ENCODE measurements around the gene SUMF2.
"Not testable (repeated sequence)": the region's sequence is repeated elsewhere in the genome, so short reads cannot be mapped to it uniquely, and the experiment has no call there.

The SUMF2 gene

DNA sequence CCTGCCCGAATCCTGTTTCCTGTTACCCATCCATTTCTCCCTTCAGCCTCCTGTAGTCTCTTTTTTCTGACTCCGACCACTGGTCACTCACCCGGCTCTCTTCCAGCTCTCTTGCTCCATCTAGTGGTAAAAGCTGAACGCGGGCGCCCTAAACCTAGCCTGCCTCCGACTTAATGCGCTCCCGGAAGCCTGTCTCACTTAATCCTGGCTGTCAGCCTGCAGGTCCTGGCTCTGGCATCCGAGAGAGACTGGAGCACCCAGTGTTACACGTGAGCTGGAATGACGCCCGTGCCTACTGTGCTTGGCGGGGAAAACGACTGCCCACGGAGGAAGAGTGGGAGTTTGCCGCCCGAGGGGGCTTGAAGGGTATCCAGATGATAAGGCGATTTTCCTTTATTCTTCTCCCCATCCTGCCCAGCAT is 10.3 kb downstream of the SUMF2 start:
- Histone ChIP-seq H3K4me3 (ENCODE audit: insufficient read length, low read depth) (no peak overlapping the region), H3K9ac (ENCODE audit: insufficient read length, low read depth) (peak overlapping the region; percentile 44), H3K9me3 (ENCODE audit: insufficient read depth, low read length) (no peaks in the 10 kb centered on the region), H3K36me3 (ENCODE audit: insufficient read depth, insufficient read length, low read length) (peaks cover 64% of the 10 kb centered on the region), H3K4me1 (ENCODE audit: insufficient read depth, insufficient read length) (peaks cover 2% of the 10 kb centered on the region), H3K27me3 (ENCODE audit: insufficient read depth, insufficient read length) (no peaks in the 10 kb centered on the region)
- peak; percentile 84 for DNase-seq (ENCODE audit: low read depth, low spot score)
- TF ChIP-seq YY1 (IDR thresholded peaks at IDR 0.05; ENCODE audit: insufficient read depth, insufficient read length), result no peak
- no peak for TF ChIP-seq SUZ12 (IDR thresholded peaks at IDR 0.05; ENCODE audit: extremely low read depth, insufficient read depth, insufficient read length)
- no peak for TF ChIP-seq ZNF274 (IDR thresholded peaks at IDR 0.05; ENCODE audit: low read depth, low read length)

DNA sequence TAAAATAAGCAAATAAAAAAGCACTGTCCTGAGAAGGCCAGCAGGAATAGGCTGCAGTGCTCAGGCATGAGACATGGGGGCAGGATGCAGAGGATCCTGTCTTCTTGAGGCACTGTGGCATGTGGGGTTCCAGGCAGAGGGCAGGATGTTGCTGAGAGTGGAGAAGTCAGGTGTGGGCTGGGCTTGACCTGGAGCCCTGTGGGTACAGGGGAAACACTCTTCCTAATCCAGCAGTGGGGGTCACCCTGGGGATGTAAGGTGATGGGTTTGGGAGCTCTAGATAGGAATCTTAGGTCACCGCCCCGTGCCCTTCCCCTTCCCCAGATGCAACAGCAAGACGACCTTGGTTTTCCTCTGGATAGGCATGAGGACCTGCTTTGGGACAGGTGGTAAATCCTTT is 13.6 kb downstream of the SUMF2 start:
- Histone ChIP-seq H3K9me3 (ENCODE audit: insufficient read depth, low read length) (no peaks in the 10 kb centered on the region), H3K4me3 (ENCODE audit: insufficient read length, low read depth) (no peak overlapping the region), H3K4me1 (ENCODE audit: insufficient read depth, insufficient read length) (peaks cover 2% of the 10 kb centered on the region), H3K36me3 (ENCODE audit: insufficient read depth, insufficient read length, low read length) (peaks cover 72% of the 10 kb centered on the region), H3K9ac (ENCODE audit: insufficient read length, low read depth) (no peak overlapping the region), H3K27me3 (ENCODE audit: insufficient read depth, insufficient read length) (no peaks in the 10 kb centered on the region)
- TF ChIP-seq ZNF274 (IDR thresholded peaks at IDR 0.05; ENCODE audit: low read depth, low read length) (no peak), SUZ12 (IDR thresholded peaks at IDR 0.05; ENCODE audit: extremely low read depth, insufficient read depth, insufficient read length) (no peak), YY1 (IDR thresholded peaks at IDR 0.05; ENCODE audit: insufficient read depth, insufficient read length) (no peak)
- no peak for DNase-seq (ENCODE audit: low read depth, low spot score)

DNA sequence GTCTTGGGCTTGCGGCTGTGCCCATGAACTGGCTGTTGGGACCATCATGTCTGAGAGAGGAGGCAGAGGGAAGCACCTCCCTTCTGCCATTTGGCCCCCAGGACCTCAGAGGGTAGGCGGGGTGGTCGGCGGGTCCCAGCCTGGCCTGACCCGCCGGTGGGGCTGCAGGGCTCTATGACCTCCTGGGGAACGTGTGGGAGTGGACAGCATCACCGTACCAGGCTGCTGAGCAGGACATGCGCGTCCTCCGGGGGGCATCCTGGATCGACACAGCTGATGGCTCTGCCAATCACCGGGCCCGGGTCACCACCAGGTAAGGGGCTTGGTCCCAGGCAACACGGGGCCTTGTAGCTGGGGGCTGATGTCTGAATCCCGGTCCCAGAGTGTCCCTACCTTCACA is 14.1 kb downstream of the SUMF2 start:
- Histone ChIP-seq H3K9ac (ENCODE audit: insufficient read length, low read depth) (no peak overlapping the region), H3K36me3 (ENCODE audit: insufficient read depth, insufficient read length, low read length) (peaks cover 69% of the 10 kb centered on the region), H3K4me1 (ENCODE audit: insufficient read depth, insufficient read length) (peaks cover 2% of the 10 kb centered on the region), H3K4me3 (ENCODE audit: insufficient read length, low read depth) (no peak overlapping the region), H3K27me3 (ENCODE audit: insufficient read depth, insufficient read length) (no peaks in the 10 kb centered on the region), H3K9me3 (ENCODE audit: insufficient read depth, low read length) (no peaks in the 10 kb centered on the region)
- no peak for DNase-seq (ENCODE audit: low read depth, low spot score)
- TF ChIP-seq ZNF274 (IDR thresholded peaks at IDR 0.05; ENCODE audit: low read depth, low read length) (no peak), YY1 (IDR thresholded peaks at IDR 0.05; ENCODE audit: insufficient read depth, insufficient read length) (no peak), SUZ12 (IDR thresholded peaks at IDR 0.05; ENCODE audit: extremely low read depth, insufficient read depth, insufficient read length) (no peak)

DNA sequence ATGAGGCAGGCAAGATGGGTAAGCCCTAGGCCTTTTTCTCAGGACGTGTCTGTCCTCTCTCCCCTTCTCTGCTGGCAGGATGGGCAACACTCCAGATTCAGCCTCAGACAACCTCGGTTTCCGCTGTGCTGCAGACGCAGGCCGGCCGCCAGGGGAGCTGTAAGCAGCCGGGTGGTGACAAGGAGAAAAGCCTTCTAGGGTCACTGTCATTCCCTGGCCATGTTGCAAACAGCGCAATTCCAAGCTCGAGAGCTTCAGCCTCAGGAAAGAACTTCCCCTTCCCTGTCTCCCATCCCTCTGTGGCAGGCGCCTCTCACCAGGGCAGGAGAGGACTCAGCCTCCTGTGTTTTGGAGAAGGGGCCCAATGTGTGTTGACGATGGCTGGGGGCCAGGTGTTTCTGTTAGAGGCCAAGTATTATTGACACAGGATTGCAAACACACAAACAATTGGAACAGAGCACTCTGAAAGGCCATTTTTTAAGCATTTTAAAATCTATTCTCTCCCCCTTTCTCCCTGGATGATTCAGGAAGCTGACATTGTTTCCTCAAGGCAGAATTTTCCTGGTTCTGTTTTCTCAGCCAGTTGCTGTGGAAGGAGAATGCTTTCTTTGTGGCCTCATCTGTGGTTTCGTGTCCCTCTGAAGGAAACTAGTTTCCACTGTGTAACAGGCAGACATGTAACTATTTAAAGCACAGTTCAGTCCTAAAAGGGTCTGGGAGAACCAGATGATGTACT is 15.5 kb downstream of the SUMF2 start:
- no peak for DNase-seq (ENCODE audit: low read depth, low spot score)

DNA sequence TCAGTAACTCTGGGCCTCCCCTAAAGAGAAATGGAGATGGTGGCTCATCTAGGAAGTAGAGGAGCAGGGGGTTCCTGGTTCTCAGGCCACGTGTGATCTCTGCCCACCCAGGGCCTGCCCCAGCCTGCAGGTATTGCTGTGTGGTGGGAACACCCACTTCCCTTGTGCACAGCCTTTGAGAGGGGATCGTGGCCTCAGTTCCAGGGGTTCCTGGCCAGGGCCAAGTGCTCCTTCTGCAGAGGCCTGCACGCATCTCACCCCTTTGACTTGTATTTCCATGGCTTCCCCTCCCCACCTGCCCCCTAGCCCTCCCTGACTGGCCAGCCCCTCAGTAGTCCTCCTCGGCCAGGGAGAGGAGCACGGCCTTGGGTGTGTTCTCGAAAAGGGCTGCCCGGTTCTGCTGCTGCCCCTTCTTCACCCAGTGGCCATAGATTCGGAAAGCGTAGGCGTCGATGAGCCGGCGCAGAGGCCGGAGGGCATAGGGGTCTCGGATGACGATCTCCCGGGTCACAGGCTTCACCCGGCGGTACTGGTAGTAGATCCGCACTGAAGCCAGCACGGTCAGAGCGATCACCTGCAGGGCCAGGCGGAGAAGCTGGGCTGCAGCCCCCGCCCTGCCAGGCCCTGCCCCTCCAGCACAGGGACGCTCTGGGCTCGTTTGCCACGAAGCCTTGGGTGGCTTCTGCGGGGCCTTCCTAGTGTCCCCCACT is 16.8 kb downstream of the SUMF2 start:
- not testable (repeated sequence) for H3K9ac ChIP-seq (ENCODE audit: insufficient read length, low read depth); H3K4me3 ChIP-seq (ENCODE audit: insufficient read length, low read depth); H3K4me1 ChIP-seq (ENCODE audit: insufficient read depth, insufficient read length); H3K27me3 ChIP-seq (ENCODE audit: insufficient read depth, insufficient read length); DNase-seq (ENCODE audit: low read depth, low spot score); H3K9me3 ChIP-seq (ENCODE audit: insufficient read depth, low read length)
- peaks cover 67% of the 10 kb centered on the region for H3K36me3 ChIP-seq (ENCODE audit: insufficient read depth, insufficient read length, low read length)

More for the DNA sequence above, 15.5 kb downstream of the SUMF2 start:
- Histone ChIP-seq H3K4me1 (ENCODE audit: insufficient read depth, insufficient read length) (peaks cover 2% of the 10 kb centered on the region), H3K9me3 (ENCODE audit: insufficient read depth, low read length) (no peaks in the 10 kb centered on the region), H3K36me3 (ENCODE audit: insufficient read depth, insufficient read length, low read length) (peaks cover 74% of the 10 kb centered on the region), H3K4me3 (ENCODE audit: insufficient read length, low read depth) (no peak overlapping the region), H3K9ac (ENCODE audit: insufficient read length, low read depth) (no peak overlapping the region), H3K27me3 (ENCODE audit: insufficient read depth, insufficient read length) (no peaks in the 10 kb centered on the region)
- TF ChIP-seq YY1 (IDR thresholded peaks at IDR 0.05; ENCODE audit: insufficient read depth, insufficient read length) (no peak), SUZ12 (IDR thresholded peaks at IDR 0.05; ENCODE audit: extremely low read depth, insufficient read depth, insufficient read length) (no peak), ZNF274 (IDR thresholded peaks at IDR 0.05; ENCODE audit: low read depth, low read length) (no peak)

DNA sequence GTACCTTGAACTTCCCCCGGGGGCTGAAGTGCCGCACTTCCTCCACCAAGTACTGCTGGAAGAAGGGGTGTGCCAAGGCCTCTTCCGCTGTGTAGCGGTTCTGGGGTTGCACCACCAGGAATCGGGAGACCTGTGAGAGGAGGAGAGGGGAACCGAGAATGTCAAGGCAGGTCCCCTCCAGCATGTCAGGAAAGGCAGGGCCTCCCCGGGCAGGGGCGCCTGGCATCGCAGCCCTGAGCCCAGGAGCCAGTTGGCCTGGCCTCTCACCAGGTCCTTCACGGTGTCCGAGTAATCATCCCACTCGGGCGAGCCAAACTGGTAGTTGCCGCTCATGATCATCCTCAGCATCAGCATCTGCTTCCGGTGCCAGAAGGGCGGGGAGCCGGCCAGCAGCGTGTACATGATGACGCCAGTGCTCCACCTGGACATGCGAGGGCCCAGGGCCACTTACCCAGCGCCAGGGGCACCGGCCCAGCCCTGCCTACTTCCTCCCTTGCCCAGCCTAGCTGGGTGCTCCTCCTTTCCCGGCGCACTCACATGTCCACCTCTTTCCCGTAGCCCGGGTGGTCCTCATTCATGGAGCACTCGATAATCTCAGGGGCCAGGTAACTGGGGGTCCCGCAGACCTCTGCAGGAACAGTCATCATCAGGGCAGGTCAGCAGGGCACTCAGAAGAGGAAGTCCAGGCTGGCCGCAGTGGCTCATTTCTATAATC is 17.7 kb downstream of the SUMF2 start:
- Histone ChIP-seq H3K27me3 (ENCODE audit: insufficient read depth, insufficient read length) (no peaks in the 10 kb centered on the region), H3K4me1 (ENCODE audit: insufficient read depth, insufficient read length) (no peaks in the 10 kb centered on the region), H3K9me3 (ENCODE audit: insufficient read depth, low read length) (no peaks in the 10 kb centered on the region), H3K4me3 (ENCODE audit: insufficient read length, low read depth) (no peak overlapping the region), H3K36me3 (ENCODE audit: insufficient read depth, insufficient read length, low read length) (peaks cover 61% of the 10 kb centered on the region), H3K9ac (ENCODE audit: insufficient read length, low read depth) (no peak overlapping the region)
- no peak for DNase-seq (ENCODE audit: low read depth, low spot score)
- TF ChIP-seq SUZ12 (IDR thresholded peaks at IDR 0.05; ENCODE audit: extremely low read depth, insufficient read depth, insufficient read length), result no peak
- no peak for TF ChIP-seq ZNF274 (IDR thresholded peaks at IDR 0.05; ENCODE audit: low read depth, low read length)
- TF ChIP-seq YY1 (IDR thresholded peaks at IDR 0.05; ENCODE audit: insufficient read depth, insufficient read length), result no peak

DNA sequence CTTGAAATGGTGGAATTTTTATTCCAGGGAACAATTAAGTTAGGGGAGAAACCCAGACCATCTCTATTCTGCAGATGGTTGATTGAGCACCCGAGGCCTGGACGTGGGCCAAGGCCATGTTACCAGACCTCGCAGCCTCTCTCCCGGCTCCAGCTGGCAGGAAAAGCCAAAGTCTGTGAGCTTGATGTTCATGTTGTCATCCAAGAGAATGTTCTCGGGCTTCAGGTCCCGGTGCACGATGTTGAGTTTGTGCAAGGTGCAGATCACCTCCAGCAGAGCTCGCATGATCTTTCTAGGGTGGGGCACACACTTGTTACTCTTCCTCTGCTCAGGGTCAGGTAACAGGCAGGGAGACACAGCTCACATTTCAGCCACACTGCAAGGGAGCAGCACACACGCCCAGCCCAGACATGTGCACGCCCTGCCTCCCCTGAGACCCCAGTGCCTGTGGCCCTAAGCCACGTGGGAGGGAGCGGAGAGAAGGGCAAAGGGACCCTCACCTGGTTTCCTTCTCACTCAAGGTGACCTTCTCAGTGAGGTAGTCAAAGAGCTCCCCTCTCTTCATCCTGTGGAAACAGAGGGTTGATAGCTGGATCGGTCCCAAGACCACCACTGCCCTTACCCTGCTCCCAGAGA is 19.2 kb downstream of the SUMF2 start:
- Histone ChIP-seq H3K4me3 (ENCODE audit: insufficient read length, low read depth) (no peak overlapping the region), H3K27me3 (ENCODE audit: insufficient read depth, insufficient read length) (no peaks in the 10 kb centered on the region), H3K9ac (ENCODE audit: insufficient read length, low read depth) (no peak overlapping the region), H3K4me1 (ENCODE audit: insufficient read depth, insufficient read length) (peaks cover 4% of the 10 kb centered on the region), H3K9me3 (ENCODE audit: insufficient read depth, low read length) (no peaks in the 10 kb centered on the region), H3K36me3 (ENCODE audit: insufficient read depth, insufficient read length, low read length) (peaks cover 57% of the 10 kb centered on the region)
- TF ChIP-seq YY1 (IDR thresholded peaks at IDR 0.05; ENCODE audit: insufficient read depth, insufficient read length) (no peak), SUZ12 (IDR thresholded peaks at IDR 0.05; ENCODE audit: extremely low read depth, insufficient read depth, insufficient read length) (no peak), ZNF274 (IDR thresholded peaks at IDR 0.05; ENCODE audit: low read depth, low read length) (no peak)
- no peak for DNase-seq (ENCODE audit: low read depth, low spot score)
